Liver (tissue), 9 donors: ENCODE data around the gene RIC8B. TPM values are rescaled to one million over a fixed set of nuclear protein-coding genes. Genes with fewer than 3 reads are reported as not detected.

ENCODE experiments used
- DNase-seq: peaks from one replicate; pipeline ENCODE4 v3.0.0-alpha.2; 2017; ENCODE audit warnings: low spot score
- H3K27ac ChIP-seq, 2 donors: one replicate each; pipeline ENCODE4 v1.7.0; 2013; ENCODE audit warnings: inconsistent platforms in 2 of 2, low read length in 2 of 2, control low read depth in 1 of 2, low read depth in 1 of 2, mild to moderate bottlenecking in 1 of 2
- H3K27me3 ChIP-seq, 4 donors: one replicate each; pipeline versions ENCODE4 v1.6.1 to v1.7.0; 2013; ENCODE audit warnings: low read length in 3 of 4, inconsistent platforms in 1 of 4, mild to moderate bottlenecking in 1 of 4, moderate library complexity in 1 of 4; ENCODE audit not compliant: control insufficient read depth in 4 of 4, insufficient read depth in 4 of 4
- H3K36me3 ChIP-seq, 4 donors: one replicate each; pipeline versions ENCODE4 v1.6.1 to v1.7.0; 2013; ENCODE audit warnings: low read length in 3 of 4, mild to moderate bottlenecking in 3 of 4, low read depth in 1 of 4, moderate library complexity in 1 of 4; ENCODE audit not compliant: control insufficient read depth in 4 of 4, insufficient read depth in 3 of 4
- H3K4me1 ChIP-seq, 4 donors: one replicate each; pipeline versions ENCODE4 v1.6.1 to v1.7.0; 2013; ENCODE audit warnings: low read length in 3 of 4, mild to moderate bottlenecking in 3 of 4, moderate library complexity in 1 of 4; ENCODE audit not compliant: control insufficient read depth in 4 of 4, insufficient read depth in 4 of 4
- H3K4me3 ChIP-seq, 3 donors: one replicate each; pipeline versions ENCODE4 v1.6.1 to v1.7.0; 2013; ENCODE audit warnings: low read length in 3 of 3, control low read depth in 1 of 3, low read depth in 1 of 3, mild to moderate bottlenecking in 1 of 3
- H3K9ac ChIP-seq, 2 donors: one replicate each; pipeline ENCODE4 v1.7.0; 2013; ENCODE audit warnings: low read length in 2 of 2, mild to moderate bottlenecking in 2 of 2, moderate library complexity in 2 of 2, control low read depth in 1 of 2, low read depth in 1 of 2
- H3K9me3 ChIP-seq, 4 donors: one replicate each; pipeline versions ENCODE4 v1.6.1 to v1.7.0; 2013; ENCODE audit warnings: low read length in 3 of 4; ENCODE audit not compliant: control insufficient read depth in 4 of 4
- EGR1 ChIP-seq, 2 donors: IDR thresholded peaks; 2 replicates each; pipeline ENCODE4 v1.6.1; 2016 to 2018; ENCODE audit warnings: antibody characterized with exemption in 2 of 2, low read depth in 2 of 2
- FOXA1 ChIP-seq: IDR thresholded peaks from 2 replicates; pipeline ENCODE4 v1.6.1; 2016; ENCODE audit warnings: antibody characterized with exemption
- FOXA2 ChIP-seq: IDR thresholded peaks from 2 replicates; pipeline ENCODE4 v1.6.1; 2016; ENCODE audit warnings: antibody characterized with exemption
- GABPA ChIP-seq, 2 donors: IDR thresholded peaks in 1 of 2; conservative IDR thresholded peaks in 1 of 2; 2 replicates each; pipeline ENCODE4 v1.6.1; 2016; ENCODE audit warnings: antibody characterized with exemption in 2 of 2, mild to moderate bottlenecking in 1 of 2, moderate library complexity in 1 of 2
- HNF4A ChIP-seq, 2 donors: conservative IDR thresholded peaks; 2 replicates each; pipeline ENCODE4 v1.6.1; 2016; ENCODE audit warnings: antibody characterized with exemption in 2 of 2, mild to moderate bottlenecking in 2 of 2
- JUND ChIP-seq, 2 donors: IDR thresholded peaks; 2 replicates each; pipeline ENCODE4 v1.6.1; 2016; ENCODE audit warnings: antibody characterized with exemption in 2 of 2
- RAD21 ChIP-seq, 2 donors: IDR thresholded peaks; 2 replicates each; pipeline ENCODE4 v1.6.1; 2016; ENCODE audit warnings: antibody characterized with exemption in 2 of 2, mild to moderate bottlenecking in 2 of 2
- RXRA ChIP-seq, 2 donors: IDR thresholded peaks; 2 replicates each; pipeline ENCODE4 v1.6.1; 2017 to 2018; ENCODE audit warnings: antibody characterized with exemption in 2 of 2, mild to moderate bottlenecking in 1 of 2
- SP1 ChIP-seq: IDR thresholded peaks from 2 replicates; pipeline ENCODE4 v1.6.1; 2018; ENCODE audit warnings: antibody characterized with exemption, mild to moderate bottlenecking
- TAF1 ChIP-seq: conservative IDR thresholded peaks from 2 replicates; pipeline ENCODE4 v1.6.1; 2016; ENCODE audit warnings: antibody characterized with exemption, mild to moderate bottlenecking
- YY1 ChIP-seq: IDR thresholded peaks from 2 replicates; pipeline ENCODE4 v1.6.1; 2016; ENCODE audit warnings: antibody characterized with exemption, mild to moderate bottlenecking
- WGBS: extraction: QIAGEN DNeasy Blood & Tissue Kit; methylation state at CpG from one replicate; pipeline ENCODE4 v1.1.7; 2013; 5-methylcytosine and 5-hydroxymethylcytosine counted together
- polyA plus RNA-seq, 2 donors: library from polyadenylated mRNA; stranded (reverse) in 1 of 2; unstranded in 1 of 2; fragments of 200-250 nt in 1 of 2; fragments of >200 nt in 1 of 2; fragmentation: Nextera tagmentation in 1 of 2; extraction: Ambion mirVana in 1 of 2; gene quantifications; one replicate each; pipeline versions ENCODE4 v1.2.1 to v1.2.3, GENCODE V29; 2013 to 2015
- total RNA-seq, 2 donors: library from RNA; depleted of rRNA; stranded (reverse); fragments of >200 nt; gene quantifications; one replicate each; pipeline ENCODE4 v1.2.3, GENCODE V29; 2014
- TF ChIP-seq, protein P1 (sequence below): IDR thresholded peaks from 2 replicates; pipeline ENCODE4 v1.6.1; 2016; ENCODE audit warnings: antibody characterized with exemption
- TF ChIP-seq, protein P2 (sequence below): IDR thresholded peaks from 2 replicates; pipeline ENCODE4 v1.6.1; 2016; ENCODE audit warnings: antibody characterized with exemption, mild to moderate bottlenecking
- TF ChIP-seq, protein P3 (sequence below): IDR thresholded peaks from 2 replicates; pipeline ENCODE4 v1.6.1; 2016; ENCODE audit warnings: antibody characterized with exemption
- TF ChIP-seq, protein P4 (sequence below): IDR thresholded peaks from 2 replicates; pipeline ENCODE4 v1.6.1; 2016; ENCODE audit warnings: antibody characterized with exemption
- TF ChIP-seq, protein P5 (sequence below): fragments of 150-350 bp; IDR thresholded peaks from 2 replicates; pipeline ENCODE4 v1.5.1; 2017; ENCODE audit warnings: improper control_type of control experiment, low read depth, low read length; ENCODE audit not compliant: missing input control
- donor health status: healthy.
- donor health status: healthy.
- donor health status: healthy.
- donor health status: healthy.
- donor health status: healthy.

Gene RIC8B
- total and polyA plus RNA-seq, 4 donors, result 2.7 to 15.1 (median 4.2) TPM

DNA sequence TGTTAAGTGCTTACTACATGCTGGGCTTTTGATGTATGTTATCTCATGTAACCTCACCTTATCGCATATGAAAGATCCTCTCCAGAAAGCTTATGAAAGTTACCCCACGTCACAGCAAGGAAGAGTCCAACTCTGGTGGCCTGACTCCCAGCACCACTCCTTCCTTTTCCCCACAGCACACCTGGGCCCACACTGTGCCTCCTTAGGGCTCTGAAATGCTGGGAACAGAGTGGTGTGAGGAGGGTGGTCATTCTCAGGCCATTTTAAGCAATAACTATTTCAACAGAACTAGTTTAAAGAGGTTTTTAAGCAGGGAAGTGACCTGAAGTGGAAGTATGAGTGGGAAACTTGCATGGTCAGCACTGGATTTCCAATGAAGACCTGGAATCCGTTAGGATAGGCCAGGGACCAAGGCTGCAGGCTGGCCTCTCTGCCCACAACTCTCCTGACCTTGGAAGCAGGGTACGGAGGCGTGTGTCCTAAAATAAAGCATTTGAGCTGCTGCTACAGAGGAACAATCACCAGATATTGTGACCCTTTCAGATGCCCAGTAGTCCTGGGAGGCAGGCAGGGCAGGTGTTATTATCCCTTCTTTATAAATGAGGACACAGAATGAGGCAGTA is 114.0 kb downstream of the RIC8B start:
- no peak overlapping the region for H3K27ac ChIP-seq
- no peaks in the 10 kb centered on the region for H3K9me3 ChIP-seq
- TF ChIP-seq RAD21 (IDR thresholded peaks at IDR 0.05) (no peak), JUND (IDR thresholded peaks at IDR 0.05) (no peak), YY1 (no peak), EGR1 (IDR thresholded peaks at IDR 0.05; ENCODE audit: low read depth in 2 of 2) (no peak), FOXA2 (no peak), RXRA (IDR thresholded peaks at IDR 0.05) (no peak), FOXA1 (no peak), SP1 (no peak), HNF4A (conservative IDR thresholded peaks at IDR 0.05) (no peak), GABPA (IDR thresholded peaks at IDR 0.05 in 1 of 2, conservative IDR thresholded peaks at IDR 0.05 in 1 of 2) (no peak), TAF1 (no peak)
- TF ChIP-seq, protein P1, sequence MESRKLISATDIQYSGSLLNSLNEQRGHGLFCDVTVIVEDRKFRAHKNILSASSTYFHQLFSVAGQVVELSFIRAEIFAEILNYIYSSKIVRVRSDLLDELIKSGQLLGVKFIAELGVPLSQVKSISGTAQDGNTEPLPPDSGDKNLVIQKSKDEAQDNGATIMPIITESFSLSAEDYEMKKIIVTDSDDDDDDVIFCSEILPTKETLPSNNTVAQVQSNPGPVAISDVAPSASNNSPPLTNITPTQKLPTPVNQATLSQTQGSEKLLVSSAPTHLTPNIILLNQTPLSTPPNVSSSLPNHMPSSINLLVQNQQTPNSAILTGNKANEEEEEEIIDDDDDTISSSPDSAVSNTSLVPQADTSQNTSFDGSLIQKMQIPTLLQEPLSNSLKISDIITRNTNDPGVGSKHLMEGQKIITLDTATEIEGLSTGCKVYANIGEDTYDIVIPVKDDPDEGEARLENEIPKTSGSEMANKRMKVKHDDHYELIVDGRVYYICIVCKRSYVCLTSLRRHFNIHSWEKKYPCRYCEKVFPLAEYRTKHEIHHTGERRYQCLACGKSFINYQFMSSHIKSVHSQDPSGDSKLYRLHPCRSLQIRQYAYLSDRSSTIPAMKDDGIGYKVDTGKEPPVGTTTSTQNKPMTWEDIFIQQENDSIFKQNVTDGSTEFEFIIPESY, result no peak
- TF ChIP-seq, protein P2, sequence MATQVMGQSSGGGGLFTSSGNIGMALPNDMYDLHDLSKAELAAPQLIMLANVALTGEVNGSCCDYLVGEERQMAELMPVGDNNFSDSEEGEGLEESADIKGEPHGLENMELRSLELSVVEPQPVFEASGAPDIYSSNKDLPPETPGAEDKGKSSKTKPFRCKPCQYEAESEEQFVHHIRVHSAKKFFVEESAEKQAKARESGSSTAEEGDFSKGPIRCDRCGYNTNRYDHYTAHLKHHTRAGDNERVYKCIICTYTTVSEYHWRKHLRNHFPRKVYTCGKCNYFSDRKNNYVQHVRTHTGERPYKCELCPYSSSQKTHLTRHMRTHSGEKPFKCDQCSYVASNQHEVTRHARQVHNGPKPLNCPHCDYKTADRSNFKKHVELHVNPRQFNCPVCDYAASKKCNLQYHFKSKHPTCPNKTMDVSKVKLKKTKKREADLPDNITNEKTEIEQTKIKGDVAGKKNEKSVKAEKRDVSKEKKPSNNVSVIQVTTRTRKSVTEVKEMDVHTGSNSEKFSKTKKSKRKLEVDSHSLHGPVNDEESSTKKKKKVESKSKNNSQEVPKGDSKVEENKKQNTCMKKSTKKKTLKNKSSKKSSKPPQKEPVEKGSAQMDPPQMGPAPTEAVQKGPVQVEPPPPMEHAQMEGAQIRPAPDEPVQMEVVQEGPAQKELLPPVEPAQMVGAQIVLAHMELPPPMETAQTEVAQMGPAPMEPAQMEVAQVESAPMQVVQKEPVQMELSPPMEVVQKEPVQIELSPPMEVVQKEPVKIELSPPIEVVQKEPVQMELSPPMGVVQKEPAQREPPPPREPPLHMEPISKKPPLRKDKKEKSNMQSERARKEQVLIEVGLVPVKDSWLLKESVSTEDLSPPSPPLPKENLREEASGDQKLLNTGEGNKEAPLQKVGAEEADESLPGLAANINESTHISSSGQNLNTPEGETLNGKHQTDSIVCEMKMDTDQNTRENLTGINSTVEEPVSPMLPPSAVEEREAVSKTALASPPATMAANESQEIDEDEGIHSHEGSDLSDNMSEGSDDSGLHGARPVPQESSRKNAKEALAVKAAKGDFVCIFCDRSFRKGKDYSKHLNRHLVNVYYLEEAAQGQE, result no peak
- TF ChIP-seq, protein P3, sequence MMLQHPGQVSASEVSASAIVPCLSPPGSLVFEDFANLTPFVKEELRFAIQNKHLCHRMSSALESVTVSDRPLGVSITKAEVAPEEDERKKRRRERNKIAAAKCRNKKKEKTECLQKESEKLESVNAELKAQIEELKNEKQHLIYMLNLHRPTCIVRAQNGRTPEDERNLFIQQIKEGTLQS, result no peak
- TF ChIP-seq, protein P4, sequence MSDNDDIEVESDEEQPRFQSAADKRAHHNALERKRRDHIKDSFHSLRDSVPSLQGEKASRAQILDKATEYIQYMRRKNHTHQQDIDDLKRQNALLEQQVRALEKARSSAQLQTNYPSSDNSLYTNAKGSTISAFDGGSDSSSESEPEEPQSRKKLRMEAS, result no peak
- TF ChIP-seq, protein P5, sequence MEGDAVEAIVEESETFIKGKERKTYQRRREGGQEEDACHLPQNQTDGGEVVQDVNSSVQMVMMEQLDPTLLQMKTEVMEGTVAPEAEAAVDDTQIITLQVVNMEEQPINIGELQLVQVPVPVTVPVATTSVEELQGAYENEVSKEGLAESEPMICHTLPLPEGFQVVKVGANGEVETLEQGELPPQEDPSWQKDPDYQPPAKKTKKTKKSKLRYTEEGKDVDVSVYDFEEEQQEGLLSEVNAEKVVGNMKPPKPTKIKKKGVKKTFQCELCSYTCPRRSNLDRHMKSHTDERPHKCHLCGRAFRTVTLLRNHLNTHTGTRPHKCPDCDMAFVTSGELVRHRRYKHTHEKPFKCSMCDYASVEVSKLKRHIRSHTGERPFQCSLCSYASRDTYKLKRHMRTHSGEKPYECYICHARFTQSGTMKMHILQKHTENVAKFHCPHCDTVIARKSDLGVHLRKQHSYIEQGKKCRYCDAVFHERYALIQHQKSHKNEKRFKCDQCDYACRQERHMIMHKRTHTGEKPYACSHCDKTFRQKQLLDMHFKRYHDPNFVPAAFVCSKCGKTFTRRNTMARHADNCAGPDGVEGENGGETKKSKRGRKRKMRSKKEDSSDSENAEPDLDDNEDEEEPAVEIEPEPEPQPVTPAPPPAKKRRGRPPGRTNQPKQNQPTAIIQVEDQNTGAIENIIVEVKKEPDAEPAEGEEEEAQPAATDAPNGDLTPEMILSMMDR, result no peak
- H3K36me3 ChIP-seq, result peaks cover 3 to 17% (median 8%) of the 10 kb centered on the region in 4 donors
- DNase-seq, result no peak
- 93% methylated on average over 5 of the region's 5 CpGs for WGBS
- no peak overlapping the region for H3K9ac ChIP-seq
- no peak overlapping the region for H3K4me3 ChIP-seq
- H3K27me3 ChIP-seq, result no peaks in the 10 kb centered on the region
- H3K4me1 ChIP-seq, result no peaks in the 10 kb centered on the region
